Measurements from ENCODE around the gene STK39.

Gene STK39

DNA sequence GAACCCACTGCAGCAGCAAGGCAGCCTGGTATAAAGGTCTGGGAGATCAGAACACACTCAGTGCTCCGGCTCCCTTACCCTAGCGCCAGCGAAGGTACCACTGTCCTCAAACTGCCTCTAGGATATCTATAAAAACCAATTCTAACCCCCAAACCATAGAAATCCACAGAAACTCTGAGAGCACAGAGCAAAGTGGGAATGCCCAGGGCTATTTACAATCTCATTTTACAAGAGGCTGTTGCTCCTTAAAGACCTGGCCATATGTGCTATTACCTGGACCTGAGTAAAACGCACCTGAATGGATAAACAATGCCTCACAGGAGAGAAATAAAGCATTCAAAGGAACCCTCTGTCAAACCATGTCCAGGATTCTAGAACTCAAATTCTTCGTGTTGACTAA lies 4.3 kb downstream of the STK39 start:
- no peak for DNase-seq (ENCODE audit: low read depth)

DNA sequence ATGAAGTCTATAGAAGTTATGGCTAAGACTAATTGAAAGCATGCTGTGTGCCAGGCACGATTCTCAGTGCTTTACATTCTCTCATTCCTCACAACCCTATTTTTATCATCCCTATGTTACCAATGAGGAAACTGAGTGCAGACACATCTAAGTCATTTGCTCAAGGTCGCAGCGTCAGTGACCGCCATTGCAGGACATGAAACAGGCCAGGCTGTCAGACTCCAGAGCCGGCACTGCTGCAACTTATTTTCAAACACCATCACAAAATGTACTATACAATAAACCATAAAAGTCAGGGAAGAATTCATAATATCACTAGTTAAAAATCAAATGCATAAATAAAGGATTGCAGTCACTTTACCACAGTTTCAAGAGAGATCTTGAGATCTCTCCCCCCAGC lies 5.6 kb downstream of the STK39 start:
- DNase-seq (ENCODE audit: low read depth), result no peak

DNA sequence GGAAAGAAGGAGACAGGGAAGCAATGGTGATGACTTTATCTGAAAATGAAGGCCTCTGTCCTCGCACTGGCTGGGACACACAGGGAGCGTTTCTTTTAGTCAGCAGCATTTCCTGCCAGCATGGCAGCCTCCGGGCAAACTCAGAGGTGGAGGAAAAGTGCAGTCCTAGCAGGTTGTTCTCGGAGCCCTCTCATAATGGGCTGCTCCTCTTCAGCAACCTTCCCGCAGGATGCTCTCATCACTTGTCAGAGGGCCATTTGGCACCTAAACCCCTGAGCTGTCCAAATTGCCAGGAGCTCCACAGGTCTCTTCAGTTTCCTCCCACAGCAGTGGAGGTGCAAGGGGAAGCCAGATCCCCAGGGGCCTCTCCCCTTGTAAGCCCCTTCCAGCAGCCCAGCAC lies 6.2 kb downstream of the STK39 start:
- DNase-seq (ENCODE audit: low read depth), result no peak

DNA sequence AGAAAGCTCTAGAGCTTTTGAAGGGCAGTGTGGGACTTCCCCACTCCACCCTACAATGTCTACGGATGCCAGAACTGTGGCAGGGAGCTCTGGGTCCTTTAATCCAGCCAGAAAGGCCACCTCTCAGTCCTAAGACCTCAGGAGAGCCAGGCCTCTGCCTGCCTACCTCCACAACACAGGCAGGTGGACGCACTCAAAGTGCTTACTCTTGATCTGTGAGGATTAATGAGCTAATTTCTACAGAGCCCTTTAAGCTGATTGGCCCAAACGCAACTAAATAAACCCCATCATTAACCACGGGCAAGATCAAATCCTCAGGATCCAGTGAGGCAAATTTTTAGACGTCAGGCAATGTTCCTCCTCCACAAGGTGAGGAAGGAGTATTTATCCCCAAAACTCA lies 8.1 kb downstream of the STK39 start:
- DNase-seq (ENCODE audit: low read depth), result no peak

DNA sequence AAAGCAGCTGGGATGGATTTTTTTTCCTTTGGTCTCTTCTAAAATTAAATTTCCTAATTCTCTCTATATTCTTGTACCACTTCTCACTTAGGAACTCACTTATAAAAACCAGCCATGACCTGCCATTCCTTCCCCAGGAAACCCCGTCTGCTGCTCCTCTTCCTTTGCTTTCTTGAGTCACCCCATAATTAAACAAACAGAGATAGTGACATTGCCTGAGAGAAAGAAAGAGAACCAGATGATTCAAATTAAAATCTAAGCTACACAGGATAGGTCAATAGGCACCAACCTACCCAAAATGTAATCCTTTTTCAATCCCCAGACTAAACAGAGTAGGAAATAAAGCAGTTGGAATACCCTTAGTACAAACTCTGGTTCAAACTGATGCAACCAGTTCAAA lies 9.7 kb downstream of the STK39 start:
- DNase-seq (ENCODE audit: low read depth), result no peak

DNA sequence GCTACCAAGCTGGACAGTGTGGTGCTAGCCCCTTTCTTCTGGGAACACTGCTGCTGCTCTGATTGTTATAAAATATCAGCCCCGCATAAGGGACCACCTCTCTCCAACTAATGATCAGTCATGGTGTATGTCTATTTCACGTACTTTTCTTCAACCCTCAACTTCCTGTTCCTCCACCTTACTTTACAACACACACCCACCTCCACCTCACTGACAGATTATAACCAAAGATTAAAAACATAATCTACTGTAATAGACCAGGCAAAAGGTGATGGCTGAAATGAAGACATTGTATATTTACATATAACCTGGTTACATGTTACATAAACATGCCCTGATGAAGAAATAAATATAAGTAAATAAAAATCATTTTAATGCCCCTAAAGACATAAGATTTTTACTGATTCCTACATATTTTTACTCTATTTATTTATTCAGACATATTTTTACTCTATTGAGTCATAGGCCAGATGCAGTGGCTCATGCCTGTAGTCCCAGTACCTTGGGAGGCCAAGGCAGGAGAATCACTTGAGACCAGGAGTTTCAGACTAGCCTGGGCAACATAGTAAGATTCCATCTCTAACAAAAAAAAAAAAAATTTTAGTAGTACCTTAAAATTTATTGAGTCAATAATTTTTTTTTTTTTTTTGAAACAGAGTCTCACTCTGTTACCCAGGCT lies 12.8 kb downstream of the STK39 start:
- no peak for DNase-seq (ENCODE audit: low read depth)

DNA sequence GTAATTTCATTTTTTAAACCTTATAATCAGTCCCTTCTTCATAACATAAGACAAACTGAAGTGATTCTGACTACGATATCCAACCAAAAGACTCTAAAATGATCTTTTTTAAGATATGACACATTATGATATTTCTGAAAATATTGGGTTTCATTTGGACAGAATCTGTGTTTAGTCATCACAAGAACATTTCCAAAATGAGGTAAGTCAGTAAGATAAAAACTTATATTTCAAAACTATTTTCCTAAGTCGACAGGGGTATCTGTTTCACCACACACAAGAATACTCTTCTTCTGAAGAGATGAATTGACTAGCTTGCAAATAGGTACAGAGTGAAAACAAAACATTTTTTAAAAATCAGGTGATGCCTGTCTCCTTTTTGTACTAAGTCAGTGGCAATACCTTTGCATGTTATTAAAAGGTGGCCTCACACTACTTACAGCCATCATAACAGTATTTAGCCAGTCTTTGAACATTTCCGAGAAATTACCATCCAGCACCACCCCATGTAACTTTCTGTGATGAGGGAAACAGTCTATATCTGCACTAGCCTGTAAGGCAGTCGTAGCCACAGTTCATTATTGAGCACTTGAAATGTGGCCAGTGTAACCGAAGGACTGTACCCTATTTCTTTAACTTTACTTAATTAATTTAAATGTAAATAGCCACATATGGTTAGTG lies 13.5 kb downstream of the STK39 start:
- DNase-seq (ENCODE audit: low read depth), result no peak

DNA sequence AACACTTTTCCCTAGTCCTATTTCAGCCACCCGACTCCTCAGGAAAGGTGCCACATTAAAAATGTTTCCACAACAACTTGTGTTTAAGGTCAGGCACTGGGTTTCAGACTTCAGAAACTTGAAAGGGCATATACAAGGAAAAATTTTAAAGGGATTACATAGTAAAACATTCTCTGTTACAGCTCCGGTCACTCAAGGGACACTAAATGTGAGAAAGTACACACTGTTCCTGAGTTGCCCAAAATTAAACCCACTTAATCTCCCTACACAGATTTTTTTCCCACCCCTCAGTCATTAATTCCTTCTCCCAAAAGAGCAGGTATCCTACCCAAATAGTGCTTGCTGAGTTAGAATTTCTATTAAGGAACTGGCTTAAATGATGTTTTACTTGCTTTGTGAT lies 14.2 kb downstream of the STK39 start:
- no peak for DNase-seq (ENCODE audit: low read depth)

DNA sequence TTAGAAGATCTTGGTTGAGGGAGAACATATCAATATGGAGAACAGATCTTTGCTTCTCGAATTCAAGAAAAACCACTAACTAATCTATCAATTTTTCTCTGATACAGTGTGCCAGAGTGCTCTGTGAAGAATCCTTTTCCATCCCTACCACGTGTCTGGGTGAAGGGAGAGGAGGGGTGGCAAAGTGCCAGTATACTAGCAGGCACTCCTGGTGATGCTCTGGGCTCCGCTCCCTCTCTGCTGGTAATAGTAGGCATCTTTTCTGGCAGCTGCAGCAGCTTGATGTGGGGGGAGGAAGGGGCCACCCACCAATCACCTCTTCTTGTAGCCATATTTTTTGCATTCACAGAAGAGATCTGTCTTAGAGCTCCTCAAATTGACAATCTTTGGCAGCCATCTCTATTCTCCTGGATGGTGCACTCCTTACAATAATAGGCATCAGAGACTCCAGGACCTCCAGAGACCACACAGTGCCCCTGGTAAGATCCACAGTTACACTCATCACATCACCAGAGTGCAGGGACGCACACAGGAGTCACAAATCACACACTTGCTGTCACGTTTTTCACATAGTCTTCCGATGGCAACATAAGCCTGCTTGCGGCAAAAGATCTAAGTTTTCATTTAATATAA lies 15.7 kb downstream of the STK39 start:
- no peak for DNase-seq (ENCODE audit: low read depth)

DNA sequence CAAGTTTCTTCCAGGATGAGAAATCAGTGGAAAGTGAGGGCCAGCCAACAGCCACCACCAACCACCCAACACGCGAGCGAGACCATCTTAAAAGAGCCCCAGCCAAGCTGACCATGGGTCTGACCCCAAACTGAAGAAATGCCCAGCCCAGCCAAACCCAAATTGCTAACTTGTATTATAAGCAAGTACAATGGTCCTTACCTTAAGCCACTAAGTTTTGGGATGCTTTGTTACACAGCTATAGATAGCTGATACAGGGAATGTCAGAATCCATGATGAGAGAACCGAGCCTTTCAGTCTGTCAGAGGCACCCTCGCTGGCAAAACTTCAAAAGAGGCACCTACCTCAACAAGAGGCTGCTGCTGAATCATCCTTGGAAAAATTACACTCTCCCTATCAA lies 17.0 kb downstream of the STK39 start:
- no peak for DNase-seq (ENCODE audit: low read depth)

DNA sequence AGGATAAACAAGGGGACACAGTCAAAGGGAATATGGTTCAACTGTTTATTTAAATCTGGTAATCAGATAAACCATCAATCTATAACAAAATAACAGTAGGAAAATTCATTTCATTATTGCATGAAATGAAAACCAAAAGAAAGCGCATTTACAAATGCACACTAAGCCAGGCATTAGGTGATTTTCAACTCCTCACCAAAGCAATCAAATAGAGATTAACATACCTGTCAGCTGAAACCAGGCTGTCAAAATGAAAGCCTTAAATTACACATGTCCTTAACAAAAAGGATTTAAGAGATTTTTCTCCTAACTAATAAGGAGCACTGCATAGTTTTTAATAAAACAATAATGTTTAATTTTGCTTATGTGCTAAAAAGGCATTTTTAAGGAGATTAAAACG lies 23.0 kb downstream of the STK39 start:
- no peak for DNase-seq (ENCODE audit: low read depth)

DNA sequence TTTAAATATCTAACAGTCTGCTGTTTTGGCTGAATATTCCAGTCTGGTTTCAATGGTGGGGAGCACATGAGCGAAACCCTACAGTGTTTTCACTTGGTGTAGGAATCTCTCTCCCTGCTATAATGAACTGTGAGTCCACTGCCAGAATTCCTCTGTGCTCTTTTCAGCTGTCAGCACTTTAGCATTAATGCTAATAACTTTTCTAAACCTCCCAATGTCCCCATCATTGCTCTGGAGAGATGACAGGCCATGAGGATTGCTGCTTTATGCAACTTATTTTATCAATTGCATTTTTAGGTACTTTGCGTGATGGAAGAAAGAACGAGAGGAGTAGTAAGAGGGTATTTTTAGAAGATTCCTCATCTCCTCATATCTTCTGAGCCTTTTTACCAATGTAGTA lies 25.3 kb downstream of the STK39 start:
- DNase-seq (ENCODE audit: low read depth), result no peak

DNA sequence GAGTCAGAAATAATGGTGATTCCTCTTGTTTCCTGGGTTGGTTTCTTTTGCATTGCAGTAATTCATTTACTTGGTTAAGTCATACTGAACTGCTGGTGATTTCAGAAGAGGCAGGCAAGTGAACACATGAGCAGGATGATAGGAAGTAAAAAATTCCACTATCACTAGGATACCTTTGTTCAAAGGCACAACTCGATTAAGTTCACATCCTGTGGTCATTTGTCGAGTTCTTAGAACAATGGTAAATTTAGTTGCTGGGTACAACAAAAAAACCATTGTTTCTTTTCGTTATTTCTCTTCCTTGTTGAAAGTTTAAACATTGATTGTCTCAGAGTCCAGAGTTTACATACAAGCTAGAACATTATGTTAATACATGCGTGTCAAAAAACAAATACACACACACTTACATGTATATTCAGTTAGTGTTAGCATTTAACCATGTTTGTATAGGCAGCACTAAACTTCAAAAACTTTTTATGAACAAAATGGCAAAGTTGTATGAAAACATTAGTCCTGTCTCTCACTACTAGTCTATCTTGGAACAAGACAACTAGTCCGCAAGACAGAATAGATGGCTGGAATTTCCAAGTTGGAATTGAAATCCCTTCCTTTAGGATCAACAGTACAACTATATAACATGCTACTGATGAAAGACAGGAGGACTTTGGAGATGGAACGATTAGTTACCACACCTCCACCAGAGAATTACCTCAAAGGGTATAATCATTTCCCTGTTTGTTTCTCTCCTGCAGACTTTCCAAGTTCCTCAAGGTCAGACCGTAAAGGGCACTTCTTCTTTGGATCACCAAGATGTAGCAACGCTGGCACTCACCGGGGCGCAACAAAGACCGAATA lies 26.2 kb downstream of the STK39 start:
- DNase-seq (ENCODE audit: low read depth), result no peak

DNA sequence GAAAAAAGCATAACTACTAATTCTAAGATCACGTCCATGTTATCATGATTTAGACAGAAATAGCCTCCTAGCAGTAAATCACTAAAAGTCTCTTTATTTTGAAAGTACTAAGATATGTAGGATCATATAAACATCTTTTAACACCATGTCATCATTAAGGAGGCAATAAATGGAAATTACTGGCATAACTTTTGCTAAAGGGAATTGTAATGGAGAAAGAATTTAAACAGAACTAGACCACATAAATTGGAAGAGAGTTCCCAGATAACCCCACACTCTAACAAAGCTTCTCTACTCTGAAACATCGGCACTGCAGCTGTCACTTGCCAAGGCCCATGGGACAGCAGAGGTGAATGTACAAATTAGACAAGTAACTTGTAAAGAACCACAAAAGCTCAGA lies 29.5 kb downstream of the STK39 start:
- no peak for DNase-seq (ENCODE audit: low read depth)

DNA sequence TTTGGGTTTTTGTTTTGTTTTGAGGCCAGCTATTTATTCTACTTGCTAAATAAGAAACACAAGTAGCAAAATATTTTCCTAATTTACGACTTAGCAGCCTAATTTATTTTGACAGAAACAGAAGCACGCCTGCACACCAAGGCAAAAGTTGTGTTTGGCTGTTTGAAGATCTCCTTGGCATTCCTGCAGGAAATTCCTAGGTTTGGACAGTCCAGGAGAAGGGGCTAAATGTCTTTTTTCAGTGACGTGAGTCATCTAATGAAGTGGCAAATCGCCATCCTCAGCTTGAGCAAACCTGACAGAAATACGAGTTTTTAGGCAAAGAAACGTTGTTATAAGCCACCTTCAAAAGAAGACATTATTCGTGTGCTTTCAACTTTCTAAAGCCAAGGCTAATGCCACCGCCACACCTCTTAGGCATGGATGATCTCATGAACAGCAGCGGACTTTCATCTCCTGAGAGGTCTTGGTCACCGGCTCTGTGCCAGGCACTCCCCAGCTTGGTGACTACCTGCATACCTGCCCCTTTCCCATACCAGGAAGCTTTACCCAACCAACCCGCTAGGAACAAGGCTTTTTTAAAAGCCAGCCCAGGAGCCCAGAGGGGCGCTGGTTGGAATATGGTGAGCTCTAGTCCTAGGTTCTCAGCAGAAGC lies 30.9 kb downstream of the STK39 start:
- DNase-seq (ENCODE audit: low read depth), result no peak

DNA sequence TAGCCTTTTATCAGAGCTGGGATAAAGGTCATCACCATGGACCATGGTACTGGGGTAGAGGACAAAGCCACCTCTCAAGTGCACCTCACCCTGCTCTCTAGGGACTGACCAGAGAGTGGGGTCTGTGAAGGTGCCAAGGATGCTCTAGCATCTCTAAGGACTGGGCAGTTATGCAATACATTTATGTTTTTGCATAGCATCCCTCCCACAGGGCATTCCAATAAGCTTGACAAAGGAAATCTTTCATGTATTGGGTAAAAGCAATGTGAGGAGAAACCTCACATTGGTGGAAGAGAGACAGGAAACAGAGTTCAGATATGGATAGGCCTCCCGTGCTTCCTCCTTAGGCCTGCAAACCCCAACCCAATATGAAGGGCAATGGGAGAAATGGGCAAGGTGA lies 31.6 kb downstream of the STK39 start:
- DNase-seq (ENCODE audit: low read depth), result no peak

DNA sequence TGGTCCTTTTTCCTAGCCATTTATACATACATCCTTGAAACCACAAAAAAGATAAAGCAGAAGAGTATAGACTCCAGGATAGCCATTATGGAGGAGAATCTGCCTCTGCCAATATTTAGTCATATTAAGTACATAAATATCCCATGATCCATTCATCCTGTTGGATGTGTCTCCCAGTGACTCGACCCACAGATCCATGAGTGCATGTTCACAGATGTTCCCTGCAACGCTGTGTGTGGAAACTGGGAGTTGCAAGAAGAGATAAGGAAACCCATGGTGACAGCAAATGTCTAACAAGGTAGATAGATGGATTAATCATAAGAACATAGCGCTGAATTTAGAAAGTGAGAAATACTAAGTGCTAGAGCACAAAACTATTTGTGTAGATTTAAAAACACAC lies 34.5 kb downstream of the STK39 start:
- DNase-seq (ENCODE audit: low read depth), result no peak

DNA sequence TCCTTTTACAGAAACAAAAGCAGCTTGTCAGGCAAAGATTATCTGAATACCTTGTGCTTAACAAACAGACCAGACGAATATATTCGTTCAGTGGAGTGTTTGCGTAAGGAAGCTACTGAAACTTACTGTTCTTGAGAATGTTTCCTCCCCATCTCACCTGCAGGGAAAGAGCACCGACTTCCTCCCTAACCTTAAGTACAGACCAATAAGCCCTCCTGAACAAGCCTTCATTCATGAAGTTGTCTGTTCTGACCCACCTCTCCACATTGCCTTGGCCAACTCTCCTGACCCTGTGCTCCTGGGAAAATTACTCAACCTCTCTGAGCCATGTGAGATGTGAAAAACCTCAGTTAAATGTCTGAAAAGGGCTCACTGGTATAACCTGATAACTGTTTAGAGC lies 35.2 kb downstream of the STK39 start:
- no peak for DNase-seq (ENCODE audit: low read depth)

DNA sequence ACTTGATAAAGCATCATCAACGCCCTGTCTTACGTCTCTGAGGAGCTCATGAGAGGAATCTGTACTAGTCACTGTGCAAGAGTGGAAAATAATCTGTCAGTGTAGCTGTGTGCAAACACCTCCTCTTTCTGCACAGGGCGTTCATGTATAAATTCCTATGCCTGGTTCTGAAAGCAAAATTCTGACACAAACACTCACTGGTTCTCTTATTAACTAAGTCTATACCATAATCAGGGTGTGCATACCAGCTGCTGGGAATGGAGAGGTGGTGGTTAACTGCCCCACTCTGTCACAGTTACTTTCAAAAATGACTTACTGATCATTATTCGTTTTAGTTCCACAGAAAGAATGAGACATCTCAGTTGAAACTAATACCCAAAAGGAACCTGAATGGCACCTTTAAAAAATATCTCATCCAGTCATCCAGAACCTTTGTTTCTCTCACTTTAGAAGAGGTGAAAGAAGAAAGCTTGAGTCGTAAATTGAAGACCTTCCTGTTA lies 35.7 kb downstream of the STK39 start:
- DNase-seq (ENCODE audit: low read depth), result no peak

DNA sequence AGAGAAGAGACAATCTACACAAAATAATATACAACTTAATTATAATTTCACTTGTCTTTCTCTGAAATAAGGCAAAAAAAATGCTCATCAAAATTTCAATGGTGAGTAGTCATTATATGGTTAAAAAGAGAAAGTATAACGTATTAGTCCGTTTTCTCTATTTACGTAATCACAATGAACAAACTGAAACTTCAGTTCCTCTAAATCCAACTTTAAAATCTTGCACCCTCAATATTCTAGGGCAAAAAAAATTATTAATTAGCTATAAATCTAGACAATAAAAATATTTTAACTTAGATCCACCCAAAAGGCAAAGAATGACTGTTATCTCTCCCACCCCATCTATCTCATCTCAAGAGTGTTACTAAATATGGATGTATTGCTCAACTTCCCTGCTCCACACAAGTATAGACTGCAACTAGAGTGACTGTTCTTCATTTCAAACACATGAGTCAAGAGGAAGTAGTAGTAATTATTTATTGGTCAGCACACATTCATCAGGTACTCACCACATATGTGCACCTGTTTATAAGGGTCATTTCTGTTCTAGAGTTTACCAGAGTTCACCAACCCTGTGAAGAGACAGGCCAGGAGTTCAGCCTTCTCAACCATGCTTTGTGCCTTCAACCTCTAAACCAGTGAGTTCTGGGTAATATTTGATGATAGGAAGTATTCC lies 36.4 kb downstream of the STK39 start:
- DNase-seq (ENCODE audit: low read depth), result no peak

DNA sequence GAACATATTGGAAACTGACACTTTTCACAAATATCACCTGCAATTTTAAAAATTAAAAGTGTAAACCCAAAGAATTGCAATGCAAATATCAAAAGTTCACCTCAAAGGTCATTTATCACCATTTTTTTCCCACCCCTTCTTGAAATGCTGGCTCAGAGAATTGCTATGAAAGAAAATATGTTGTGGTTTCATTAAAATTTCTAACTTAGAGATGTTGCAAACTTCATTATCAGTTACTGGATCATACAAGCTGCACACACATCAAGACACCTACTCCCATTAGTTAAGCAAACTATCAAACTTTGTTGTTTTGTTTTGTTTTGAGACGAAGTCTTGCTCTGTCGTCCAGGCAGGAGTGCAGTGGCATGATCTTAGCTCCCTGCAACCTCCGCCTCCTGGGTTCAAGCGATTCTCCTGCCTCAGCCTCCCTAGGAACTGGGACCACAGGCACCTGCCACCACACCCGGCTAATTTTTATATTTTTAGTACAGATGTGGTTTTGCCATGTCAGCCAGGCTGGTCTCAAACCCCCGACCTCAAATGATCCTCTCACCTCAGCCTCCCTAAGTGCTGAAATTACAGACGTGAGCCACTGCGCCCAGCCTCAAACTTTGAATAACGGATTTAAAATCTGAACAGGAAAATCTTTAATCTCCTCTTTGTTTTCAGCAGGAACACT lies 37.0 kb downstream of the STK39 start:
- DNase-seq (ENCODE audit: low read depth), result no peak
